Mammary epithelial cell (primary cell): ENCODE measurements around the gene SLC43A2.

Source experiments
- CTCF ChIP-seq, 2 donors: IDR thresholded peaks in 1 of 2; conservative IDR thresholded peaks in 1 of 2; 2 replicates each; pipeline ENCODE4 v1.5.1; 2011 to 2012; ENCODE audit warnings: inconsistent platforms in 2 of 2, low read length in 2 of 2, mild to moderate bottlenecking in 2 of 2, control low read depth in 1 of 2, low read depth in 1 of 2; ENCODE audit not compliant: insufficient read depth in 1 of 2; ENCODE audit errors: extremely low read depth in 1 of 2
- EZH2 ChIP-seq: IDR thresholded peaks from 2 replicates; pipeline ENCODE4 v1.6.1; 2012; ENCODE audit warnings: low read length, inconsistent platforms, borderline replicate concordance

- TF ChIP-seq CTCF (conservative IDR thresholded peaks at IDR 0.05 in 1 of 2, IDR thresholded peaks at IDR 0.05 in 1 of 2; ENCODE audit: extremely low read depth in 1 of 2, insufficient read depth in 1 of 2, low read depth in 1 of 2, low read length in 2 of 2): no peak
- TF ChIP-seq EZH2: no peak
These were observed 75.0 kb downstream of the SLC43A2 start for GRCh38 chr17:1553354-1554266.
